Measurements from ENCODE around the gene ZNF319. TPM values are rescaled to one million over a fixed set of nuclear protein-coding genes. Genes with fewer than 3 reads are reported as not detected.

Gene ZNF319
- total and polyA plus RNA-seq, 4 donors: 0.64 to 3.4 (median 2.6) TPM

- Histone ChIP-seq H3K27ac (ENCODE audit: low read depth in 1 of 2, low read length in 2 of 2) (no peak overlapping the region), H3K4me3 (ENCODE audit: low read depth in 1 of 3, low read length in 3 of 3) (no peak overlapping the region), H3K36me3 (ENCODE audit: control insufficient read depth in 4 of 4, insufficient read depth in 3 of 4, low read depth in 1 of 4, low read length in 3 of 4) (peaks cover 0 to 20% (median 7%) of the 10 kb centered on the region in 4 donors), H3K27me3 (ENCODE audit: control insufficient read depth in 4 of 4, insufficient read depth in 4 of 4, low read length in 3 of 4) (no peaks in the 10 kb centered on the region), H3K9ac (ENCODE audit: low read depth in 1 of 2, low read length in 2 of 2) (no peak overlapping the region), H3K9me3 (ENCODE audit: control insufficient read depth in 4 of 4, low read length in 3 of 4) (no peaks in the 10 kb centered on the region), H3K4me1 (ENCODE audit: control insufficient read depth in 4 of 4, insufficient read depth in 4 of 4, low read length in 3 of 4) (peaks cover 0 to 9% (median 5%) of the 10 kb centered on the region in 4 donors)
- no peak for TF ChIP-seq GABPA (IDR thresholded peaks at IDR 0.05 in 1 of 2, conservative IDR thresholded peaks at IDR 0.05 in 1 of 2)
- no peak for TF ChIP-seq FOXA1 (IDR thresholded peaks at IDR 0.05)
- no peak for TF ChIP-seq YY1 (IDR thresholded peaks at IDR 0.05)
- no peak for TF ChIP-seq RXRA (IDR thresholded peaks at IDR 0.05)
- no peak for TF ChIP-seq SP1 (IDR thresholded peaks at IDR 0.05)
- no peak for TF ChIP-seq EGR1 (IDR thresholded peaks at IDR 0.05; ENCODE audit: low read depth in 2 of 2)
- no peak for TF ChIP-seq HNF4A (conservative IDR thresholded peaks at IDR 0.05)
- TF ChIP-seq HNF4G (IDR thresholded peaks at IDR 0.05): no peak
- TF ChIP-seq MAX (IDR thresholded peaks at IDR 0.05): no peak
- no peak for TF ChIP-seq FOXA2 (IDR thresholded peaks at IDR 0.05)
- TF ChIP-seq REST (IDR thresholded peaks at IDR 0.05): no peak
- WGBS: 77% methylated on average over 19 of the region's 19 CpGs
- no peak for DNase-seq (ENCODE audit: low spot score)
These were observed 47.3 kb upstream of the ZNF319 start for GRCh38 chr16:58047557-58048348.

GRCh38 chr16:58046936-58047335, 46.5 kb upstream of the ZNF319 start:
- H3K36me3 ChIP-seq (ENCODE audit: control insufficient read depth in 4 of 4, insufficient read depth in 3 of 4, low read depth in 1 of 4, low read length in 3 of 4): peaks cover 2 to 28% (median 10%) of the 10 kb centered on the region in 4 donors
- DNase-seq (ENCODE audit: low spot score): no peak
- no peak overlapping the region for H3K27ac ChIP-seq (ENCODE audit: low read depth in 1 of 2, low read length in 2 of 2)
- TF ChIP-seq HNF4A (conservative IDR thresholded peaks at IDR 0.05): no peak
- TF ChIP-seq REST (IDR thresholded peaks at IDR 0.05): no peak
- no peak for TF ChIP-seq SP1 (IDR thresholded peaks at IDR 0.05)
- TF ChIP-seq JUND (IDR thresholded peaks at IDR 0.05): no peak
- TF ChIP-seq MAX (IDR thresholded peaks at IDR 0.05): no peak
- TF ChIP-seq YY1 (IDR thresholded peaks at IDR 0.05): no peak
- TF ChIP-seq HNF4G (IDR thresholded peaks at IDR 0.05): no peak
- TF ChIP-seq GABPA (IDR thresholded peaks at IDR 0.05 in 1 of 2, conservative IDR thresholded peaks at IDR 0.05 in 1 of 2): no peak
- TF ChIP-seq EGR1 (IDR thresholded peaks at IDR 0.05; ENCODE audit: low read depth in 2 of 2): no peak
- WGBS: 70% methylated on average over 6 of the region's 6 CpGs
- H3K4me3 ChIP-seq (ENCODE audit: low read depth in 1 of 3, low read length in 3 of 3): no peak overlapping the region
- H3K4me1 ChIP-seq (ENCODE audit: control insufficient read depth in 4 of 4, insufficient read depth in 4 of 4, low read length in 3 of 4): peaks cover 0 to 9% (median 5%) of the 10 kb centered on the region in 4 donors
- H3K27me3 ChIP-seq (ENCODE audit: control insufficient read depth in 4 of 4, insufficient read depth in 4 of 4, low read length in 3 of 4): no peaks in the 10 kb centered on the region
- no peaks in the 10 kb centered on the region for H3K9me3 ChIP-seq (ENCODE audit: control insufficient read depth in 4 of 4, low read length in 3 of 4)
- H3K9ac ChIP-seq (ENCODE audit: low read depth in 1 of 2, low read length in 2 of 2): no peak overlapping the region
